Right renal pelvis (tissue), 4 donors: Measurements from ENCODE around the gene DNAJC16. TPM values are rescaled to one million over a fixed set of nuclear protein-coding genes. Genes with fewer than 3 reads are reported as not detected.
"Not testable (repeated sequence)": the region's sequence is repeated elsewhere in the genome, so short reads cannot be mapped to it uniquely, and the experiment has no call there.

Experiments used
- DNase-seq, 4 donors: peaks; one replicate each; pipeline ENCODE4 v3.0.0-alpha.2; 2013; ENCODE audit warnings: low read depth in 4 of 4, low spot score in 3 of 4, missing footprints in 1 of 4
- polyA plus RNA-seq, 4 donors: library from polyadenylated mRNA; unstranded; fragments of 120-200 nt; gene quantifications; one replicate each; pipeline ENCODE4 v1.2.1, GENCODE V29; 2013; ENCODE audit not compliant: insufficient read length in 4 of 4

Gene DNAJC16
- polyA plus RNA-seq, 4 donors = 27.6 to 33.4 (median 30.7) TPM

DNA sequence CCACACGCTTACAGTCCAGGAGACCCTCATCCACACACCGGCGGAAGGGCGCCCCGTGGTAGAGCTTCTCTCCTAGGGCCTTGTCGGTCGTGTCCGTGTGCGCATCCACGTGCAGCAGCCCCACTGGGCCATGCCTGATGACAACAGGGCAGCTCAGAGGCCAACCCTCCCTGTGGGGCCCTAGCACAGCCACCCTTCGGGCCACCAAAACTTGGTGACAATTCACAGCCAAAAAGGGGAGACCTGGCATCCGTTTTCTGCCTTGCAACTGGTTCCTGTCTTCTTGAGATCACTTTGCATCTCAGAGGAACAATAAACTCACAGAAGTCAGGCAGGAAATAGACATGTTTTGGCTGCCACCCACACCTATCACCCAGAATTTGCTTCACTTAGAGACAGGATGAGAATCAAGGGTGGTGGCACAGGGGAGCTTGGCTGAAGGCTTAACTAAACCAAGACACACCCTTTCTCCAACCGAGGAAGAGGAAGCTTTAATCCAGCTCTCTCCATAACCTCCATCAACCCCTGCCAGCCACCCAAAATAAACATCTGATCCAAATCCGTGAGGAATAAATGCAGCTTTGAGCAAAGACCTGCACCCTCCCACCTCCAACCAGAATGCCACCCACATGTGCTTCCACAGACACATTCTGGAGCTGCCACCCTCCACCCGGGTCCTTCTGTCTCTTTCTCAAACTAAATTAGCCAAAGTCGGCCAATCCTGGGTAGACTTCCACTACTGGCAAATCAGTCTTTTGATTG is 52.5 kb downstream of the DNAJC16 start:
- no peak for DNase-seq

DNA sequence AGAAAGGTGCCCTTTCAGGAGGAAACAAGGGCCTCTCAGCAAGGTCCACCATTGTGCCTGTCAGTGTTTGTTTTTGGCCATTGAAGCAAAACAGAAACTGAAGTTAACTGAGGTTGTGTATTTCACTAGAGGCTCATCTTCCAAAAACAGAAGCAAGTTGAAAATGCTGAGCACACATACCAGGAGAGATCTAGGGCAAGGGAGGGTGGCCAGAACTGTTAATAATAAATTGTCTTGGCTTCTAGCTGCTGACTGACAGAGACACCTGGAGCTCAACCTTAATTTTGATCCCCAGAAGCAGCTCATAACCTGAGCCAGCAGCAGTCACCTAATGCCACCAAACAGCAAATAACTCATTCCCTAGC is 53.0 kb downstream of the DNAJC16 start:
- DNase-seq = no peak

DNA sequence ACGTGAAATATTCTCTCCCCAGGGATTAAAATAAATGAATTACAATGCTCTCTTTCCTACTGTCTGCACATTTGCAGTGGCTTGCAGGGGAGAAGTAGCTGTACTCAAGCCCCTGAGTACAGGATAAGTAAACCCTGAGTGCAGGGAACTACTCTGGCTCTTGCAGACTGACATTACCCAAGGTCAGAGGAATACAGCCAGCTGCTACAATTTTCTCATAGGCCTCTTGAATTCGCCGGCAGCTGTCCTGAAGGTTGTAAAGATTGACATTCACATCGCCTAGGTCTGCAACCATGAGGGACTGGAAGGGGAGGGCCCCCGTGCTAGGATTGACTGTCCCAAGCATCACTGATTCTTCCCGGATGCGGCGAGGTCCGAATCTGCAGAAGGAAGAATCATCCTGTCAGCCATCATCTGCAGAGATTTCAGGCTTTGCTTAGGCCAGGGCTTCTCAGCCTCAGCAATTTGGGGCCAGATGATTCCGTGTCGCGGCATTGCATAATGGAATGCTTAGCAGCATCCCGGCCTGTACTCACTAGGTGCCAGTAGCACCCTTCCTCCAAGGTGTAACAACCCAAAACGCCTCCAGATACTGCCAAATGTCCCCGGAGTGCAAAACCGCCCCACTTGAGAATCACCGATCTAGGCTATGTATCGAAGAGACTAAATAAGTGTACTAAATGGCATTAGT is 56.5 kb downstream of the DNAJC16 start:
- no peak for DNase-seq

DNA sequence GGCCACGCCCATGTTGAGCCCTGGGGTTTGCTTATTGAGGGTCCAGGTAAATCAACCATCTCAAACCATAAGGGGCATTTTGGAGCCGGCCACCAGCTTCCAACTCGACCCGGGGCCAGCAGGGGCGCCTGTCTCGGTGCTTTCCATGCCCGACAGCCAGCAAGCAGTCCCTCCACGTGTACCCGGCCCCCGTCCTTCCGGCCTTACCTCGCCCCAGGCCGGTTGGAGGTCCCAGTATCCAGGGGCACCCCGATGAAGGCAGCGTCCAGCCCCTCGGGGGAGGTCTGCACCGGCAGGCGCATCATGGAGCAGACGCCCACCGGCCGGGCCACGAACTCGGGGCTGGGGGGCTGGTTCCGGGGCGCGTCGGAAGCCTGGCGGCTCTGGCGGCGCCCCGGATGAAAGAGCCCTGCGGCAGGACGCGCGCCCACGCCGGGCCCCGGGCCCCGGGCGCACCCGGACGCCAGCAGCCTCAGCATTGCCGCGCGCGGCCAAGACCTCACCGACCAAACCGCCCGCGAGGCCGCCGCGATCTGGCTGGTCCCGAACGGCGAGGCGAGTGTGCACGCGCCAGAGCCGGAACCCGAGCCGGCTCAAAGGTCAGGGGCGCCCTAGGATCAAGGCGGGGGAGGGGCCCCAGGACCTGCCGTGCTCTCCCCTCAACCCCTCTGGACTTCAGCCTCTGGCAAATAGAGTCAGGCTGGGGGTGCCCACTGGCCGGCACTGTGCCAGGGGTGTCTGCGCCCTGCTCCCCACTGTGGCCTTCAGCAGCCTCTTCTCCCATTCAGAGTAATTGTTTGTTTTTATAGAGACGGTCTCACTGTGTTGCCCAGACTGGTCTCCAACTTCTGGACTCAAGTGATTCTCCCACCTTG is 58.1 kb downstream of the DNAJC16 start, which contains the start of gene AGMAT:
AGMAT (minus strand) TSS at position 563 of the 875 bp plus-strand sequence; CDS start at position 479, 84 bp downstream.
- no peak for DNase-seq

DNA sequence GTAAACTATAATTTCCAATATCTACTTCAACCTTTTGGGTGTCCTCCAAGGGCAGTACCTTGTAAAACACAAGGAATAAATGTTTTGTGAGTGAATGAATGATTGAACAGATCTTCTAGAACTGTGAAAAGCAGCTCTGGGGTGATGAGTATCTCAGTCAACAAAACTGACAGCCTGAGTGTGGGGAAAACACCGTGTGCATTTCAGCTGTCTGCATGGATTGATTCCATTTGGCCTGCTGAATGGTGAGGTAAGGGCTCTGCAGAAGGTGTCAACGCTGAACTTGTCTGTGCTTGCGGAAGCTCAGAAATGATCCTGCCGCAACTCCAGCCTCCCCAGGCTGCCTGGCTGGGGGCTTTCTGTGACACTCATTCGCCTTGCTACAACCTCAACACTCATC is 65.6 kb downstream of the DNAJC16 start:
- no peak for DNase-seq

DNA sequence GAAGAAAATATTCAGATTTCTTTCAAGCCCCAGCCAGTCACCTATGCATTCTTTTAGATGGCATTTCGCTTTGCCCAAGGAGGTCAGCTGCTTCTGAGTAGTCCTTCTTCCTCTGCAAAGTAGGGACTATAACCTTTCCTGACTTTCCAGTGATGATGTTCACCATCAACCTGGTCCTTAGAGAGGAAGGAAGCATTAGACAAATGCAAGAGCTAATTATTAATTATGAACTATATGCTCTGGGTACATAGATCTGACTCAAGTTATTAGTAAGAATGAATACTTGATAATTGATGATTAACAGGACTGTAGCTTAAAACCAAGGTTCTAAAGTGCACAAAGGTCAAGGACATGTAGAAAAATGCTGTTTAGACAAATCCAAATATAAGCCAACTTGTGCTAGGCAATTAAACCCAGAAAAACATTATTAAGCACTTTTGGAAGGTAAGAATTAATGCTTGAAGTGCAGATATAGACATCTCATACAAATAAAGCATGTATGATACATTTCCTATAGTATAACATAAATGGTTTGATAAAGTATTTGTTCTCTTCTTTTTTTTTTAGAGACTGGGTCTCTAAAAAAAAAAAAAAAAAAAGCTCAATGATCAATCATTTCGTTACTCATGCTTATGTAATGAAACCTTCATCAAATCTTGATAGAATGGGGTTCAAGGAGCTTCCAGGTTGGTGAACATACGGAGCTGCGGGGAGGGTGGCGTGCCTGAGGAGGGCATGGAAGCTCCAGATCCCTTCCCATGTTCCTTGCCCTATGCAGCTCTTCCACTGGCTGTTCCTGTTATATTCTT is 69.4 kb downstream of the DNAJC16 start:
- DNase-seq = no peak

DNA sequence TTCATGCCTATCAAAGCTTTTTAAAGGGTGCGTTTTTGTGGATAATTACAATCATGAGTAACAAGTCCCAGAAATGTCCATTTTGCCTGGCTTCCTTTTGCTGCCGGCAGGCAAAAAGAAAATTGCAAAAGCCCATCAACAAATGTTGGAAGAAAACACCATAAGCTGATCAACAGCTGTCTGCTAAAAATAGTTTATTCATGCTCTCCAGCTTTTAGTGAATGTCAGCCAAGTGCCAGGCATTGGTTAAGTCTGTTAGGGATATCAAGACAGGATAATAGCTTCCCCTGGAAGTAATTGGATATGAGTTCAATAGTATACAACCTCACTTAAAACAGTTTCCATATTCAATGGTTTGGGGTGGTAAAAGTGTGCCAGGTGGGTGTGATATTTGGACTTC is 71.8 kb downstream of the DNAJC16 start:
- DNase-seq = no peak

DNA sequence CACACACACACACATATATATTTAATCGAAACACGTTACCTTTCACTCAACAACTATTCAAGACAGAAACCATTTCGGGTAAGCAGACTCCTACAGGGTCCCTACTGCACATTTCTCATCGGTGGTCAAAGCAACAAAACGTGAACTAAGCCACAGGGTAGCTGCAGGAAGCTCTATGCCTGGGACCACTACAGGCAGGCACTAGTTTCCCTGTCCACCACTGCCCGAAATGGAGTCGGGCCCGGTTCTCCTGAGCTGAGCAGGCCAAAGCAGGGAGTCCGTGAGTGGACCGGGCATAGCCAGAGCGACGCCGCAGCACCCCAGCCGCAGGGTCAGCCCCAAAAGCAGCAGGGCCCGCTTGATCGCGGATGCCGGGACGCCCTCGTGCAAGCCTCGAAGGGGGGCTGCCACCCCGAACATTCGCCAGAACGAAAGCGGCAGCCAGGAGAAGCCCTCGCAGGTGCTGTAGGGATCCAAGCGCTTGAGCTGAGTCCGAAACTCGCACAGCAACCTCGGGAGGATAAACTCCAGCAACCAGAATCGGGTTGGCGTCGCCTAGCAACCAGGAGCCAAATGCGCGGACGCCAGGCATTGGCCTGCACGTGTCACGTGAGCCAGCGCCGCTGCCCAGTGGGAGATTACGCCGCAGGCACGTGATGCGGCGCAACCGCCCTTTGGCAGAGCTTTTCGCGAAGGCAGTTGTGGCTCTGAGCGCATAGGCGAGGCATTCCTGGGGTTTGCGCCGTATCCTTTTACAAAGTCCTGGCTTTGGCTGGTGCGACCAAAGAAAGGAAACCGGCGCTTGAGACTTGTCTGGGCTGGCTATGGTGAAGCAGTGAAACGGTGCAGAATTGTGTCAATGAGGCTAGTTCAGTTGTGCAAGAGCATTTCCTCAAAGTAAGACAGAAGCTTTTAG is 76.7 kb downstream of the DNAJC16 start:
- DNase-seq = peak; percentile 90 to 93 (median 92)

DNA sequence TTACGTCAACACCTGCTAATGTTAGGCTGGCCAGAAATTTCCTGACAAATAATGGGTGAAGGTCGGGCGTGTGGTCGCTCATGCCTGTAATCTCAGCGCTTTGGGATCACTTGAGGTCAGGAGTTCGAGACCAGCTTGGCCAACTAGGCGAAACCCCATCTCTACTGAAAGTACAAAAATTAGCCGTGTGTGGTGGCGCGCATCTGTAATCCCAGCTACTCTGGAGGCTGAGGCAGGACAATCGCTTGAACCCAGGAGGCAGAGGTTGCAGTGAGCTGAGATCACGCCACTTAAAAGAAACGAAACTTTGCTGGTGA is 77.3 kb downstream of the DNAJC16 start:
- not testable (repeated sequence) for DNase-seq

DNA sequence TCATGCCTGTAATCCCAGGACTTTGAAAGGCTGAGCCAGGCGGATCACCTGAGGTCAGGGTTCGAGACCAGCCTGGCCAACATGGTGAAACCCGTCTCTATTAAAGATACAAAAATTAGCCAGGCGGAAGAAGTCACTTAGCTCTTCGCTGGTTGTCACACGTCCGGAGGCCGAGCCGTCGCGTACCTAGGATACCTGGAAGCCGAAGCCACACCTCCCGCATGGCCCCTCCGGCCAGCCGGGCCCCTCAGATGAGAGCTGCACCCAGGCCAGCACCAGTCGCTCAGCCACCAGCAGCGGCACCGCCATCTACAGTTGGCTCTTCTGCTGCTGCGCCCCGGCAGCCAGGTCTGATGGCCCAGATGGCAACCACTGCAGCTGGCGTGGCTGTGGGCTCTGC is 77.8 kb downstream of the DNAJC16 start:
- not testable (repeated sequence) for DNase-seq

DNA sequence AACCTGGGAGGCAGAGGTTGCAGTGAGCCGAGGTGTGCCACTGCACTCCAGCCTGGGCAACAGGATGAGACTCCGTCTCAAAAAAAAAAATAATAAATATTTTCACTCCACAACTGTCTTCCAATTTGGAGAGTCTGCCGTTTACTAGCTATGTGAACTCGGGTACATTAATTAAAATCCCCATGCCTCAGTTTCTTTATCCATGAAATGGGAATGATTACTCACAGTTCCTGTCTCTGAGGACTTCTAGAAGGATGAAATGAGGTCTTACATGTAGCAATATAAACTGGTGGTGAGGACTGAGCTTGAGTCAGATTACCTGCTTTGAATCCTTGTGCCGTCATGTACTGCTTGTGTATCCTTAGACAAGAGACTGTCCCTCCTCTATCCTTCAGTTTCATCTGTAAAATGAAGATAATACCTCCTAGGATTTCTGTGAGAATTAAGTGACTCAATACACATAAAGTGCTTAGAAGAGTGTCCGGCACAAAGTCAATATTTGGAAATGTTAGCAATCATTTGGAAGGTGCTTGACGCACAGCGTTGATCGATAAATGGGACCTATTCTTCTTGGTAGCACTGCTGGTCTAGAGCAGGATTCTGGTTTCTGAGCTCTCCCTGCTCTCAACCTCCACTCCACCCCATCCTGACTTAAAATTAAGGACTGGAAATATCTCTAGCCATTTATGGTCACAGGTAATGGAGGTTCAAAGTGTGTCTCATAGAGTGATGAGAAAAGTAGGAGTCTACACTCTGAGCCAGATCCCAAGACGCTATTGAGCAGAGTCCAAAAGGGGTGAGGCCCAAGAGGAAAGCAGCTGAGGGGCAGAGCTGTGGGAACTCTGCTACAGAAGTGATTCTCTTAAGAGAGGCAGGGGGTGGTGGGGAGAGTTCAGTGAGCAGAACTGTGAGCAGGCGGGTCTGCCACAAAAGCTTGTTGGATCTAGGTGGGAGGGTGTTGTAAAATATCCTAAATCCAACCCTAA is 79.0 kb downstream of the DNAJC16 start:
- DNase-seq = no peak

DNA sequence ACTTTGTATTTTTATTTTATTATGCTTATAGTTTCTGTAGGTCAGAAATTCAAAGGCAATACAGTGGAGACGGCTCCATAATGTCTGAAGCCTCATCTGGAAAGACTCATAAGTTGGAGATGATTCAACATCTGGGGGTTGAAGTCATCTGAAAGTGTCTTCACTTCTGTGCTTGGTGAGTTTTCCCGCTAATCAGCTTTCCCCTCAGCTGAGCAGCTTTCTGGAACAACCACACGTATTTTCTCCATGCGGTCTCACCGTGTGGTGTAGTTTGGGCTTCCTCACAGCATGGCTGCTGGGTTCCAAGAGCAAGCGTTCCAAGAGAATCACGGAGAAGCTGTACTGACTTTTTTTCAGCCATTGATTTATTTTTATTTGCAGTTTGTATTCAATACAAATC is 83.0 kb downstream of the DNAJC16 start:
- DNase-seq = no peak

DNA sequence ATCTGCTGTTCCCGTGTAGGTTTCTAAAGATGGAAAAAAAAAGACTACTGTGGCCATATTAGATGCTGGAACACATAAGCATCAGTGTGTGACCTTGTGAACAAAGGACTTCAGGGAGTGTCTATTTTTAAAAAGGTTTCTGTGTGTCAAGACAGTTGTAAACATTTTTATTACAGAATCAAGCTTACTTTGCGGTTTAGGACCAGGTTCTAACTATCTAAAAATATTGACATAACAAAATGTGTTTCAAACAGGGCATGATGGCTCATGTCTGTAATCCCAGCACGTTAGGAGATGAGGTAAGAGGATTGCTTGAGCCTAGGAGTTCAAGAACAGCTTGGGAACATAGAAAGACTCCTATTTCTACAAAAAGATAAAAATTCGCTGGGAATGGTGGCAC is 83.5 kb downstream of the DNAJC16 start:
- DNase-seq = no peak

DNA sequence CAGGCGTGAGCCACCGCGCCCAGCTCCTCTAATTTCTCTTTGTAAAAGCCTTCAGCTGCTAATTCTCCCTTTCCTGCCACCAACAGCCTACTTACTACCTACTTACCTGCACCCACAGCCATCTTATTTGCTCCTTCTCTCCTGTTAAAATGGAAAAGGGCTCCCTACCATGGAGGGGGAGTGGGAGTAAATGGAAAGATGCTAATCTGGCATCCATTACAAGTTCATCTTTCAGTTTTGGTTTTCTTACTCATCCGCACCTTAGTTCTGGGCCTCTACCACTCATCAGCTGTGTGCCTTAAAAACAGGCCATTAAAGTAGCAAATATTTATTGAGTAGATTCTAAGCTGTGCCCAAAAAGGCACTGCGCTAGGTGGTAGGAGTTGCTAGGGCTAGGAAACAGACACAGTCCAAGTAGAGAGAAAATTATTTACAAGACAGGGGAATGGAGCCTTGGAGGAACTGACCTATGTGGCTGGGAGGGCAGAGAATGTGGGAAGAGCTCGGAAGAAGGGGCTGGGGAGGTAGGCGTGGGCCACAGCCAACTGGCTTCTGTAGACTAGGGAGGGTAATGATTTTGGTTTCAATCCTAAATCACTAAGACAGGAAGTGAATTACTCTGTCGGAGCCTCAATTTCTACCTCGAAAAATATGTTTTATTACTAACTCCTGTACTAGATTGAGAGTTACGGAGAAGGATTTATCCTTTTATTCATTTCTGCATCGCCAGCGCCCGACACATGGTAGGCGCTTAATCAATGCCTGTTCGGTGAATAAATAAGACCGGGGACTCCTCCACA is 89.9 kb downstream of the DNAJC16 start:
- DNase-seq = no peak

DNA sequence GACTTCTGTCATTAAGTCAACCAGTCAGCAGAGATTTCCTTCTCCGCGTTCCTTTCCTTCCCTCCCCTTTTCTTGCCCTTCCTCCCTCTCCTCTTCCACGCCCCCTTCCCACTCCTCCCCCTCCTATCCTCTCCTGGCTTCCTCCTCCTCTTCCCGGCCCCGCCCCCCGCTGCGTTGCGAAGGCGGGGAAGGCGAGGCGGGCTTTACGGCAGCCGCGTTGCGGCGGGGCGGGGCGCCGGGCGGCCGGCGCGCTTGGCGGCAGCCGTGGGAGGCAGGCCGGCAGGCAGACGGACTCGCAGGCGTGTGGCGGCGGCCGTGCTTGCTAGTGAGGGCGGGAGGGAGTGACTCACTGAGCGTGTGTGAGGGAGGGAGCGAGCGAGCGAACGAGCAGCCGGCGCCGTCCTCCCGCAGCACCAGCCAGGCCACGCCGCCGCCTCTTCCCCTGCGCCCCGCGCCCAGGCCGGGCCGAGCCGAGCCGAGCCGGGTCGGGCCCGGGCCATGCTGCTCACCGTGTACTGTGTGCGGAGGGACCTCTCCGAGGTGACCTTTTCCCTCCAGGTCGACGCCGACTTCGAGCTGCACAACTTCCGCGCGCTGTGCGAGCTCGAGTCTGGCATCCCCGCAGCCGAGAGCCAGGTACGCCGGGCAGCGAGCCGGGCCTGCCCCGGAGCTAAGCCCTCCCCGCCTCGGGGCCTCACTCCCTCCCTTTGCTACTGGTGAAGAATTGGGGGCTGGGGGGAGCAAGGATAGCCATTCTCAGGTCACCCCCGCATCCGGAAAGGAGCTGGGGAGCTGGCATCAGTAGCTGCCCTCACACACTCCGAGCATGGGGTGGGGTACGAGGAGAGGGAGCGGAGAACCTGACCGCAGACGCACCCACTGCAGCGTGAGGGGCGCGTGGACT is 90.8 kb downstream of the DNAJC16 start, which contains the start of gene DDI2:
DDI2 (plus strand) TSS at position 286 of the 904 bp plus-strand sequence; CDS start at position 499, 213 bp downstream.
- peak; percentile 89 to 97 (median 96) for DNase-seq

DNA sequence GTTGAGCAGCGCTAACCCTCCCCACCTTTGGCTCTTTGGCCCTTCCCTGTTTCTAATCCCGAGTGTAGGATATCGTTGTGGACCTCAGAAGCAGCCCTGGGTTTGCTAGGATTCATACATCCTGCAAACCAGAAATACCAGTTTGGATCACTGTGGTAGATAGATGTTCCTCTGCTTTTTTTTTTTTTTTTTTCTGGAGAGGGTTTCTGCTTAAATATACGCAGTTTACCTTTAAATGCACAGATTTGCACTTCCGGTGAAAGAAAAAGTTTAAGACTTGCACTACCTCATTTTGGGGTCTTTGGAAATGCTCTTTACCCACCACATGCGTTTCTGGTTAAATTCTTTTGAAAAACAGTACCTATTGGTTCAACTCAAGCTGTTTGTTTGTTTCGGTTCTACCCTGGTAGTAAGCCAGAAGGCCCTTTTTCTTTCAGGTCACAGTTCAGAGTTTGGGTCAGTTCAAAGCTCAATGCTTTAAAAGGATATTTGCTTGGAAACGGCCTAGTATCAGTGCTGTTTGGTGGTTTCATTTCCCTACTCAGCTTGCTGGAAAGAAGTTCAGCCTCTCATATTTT is 91.5 kb downstream of the DNAJC16 start:
- DNase-seq = no peak
